BJ (cell line): Measurements from ENCODE around the gene TRAPPC6A. TPM values are rescaled to one million over a fixed set of nuclear protein-coding genes. Genes with fewer than 3 reads are reported as not detected.

Source experiments
- CTCF ChIA-PET: fragments of 350-600 bp; formaldehyde crosslinking; extraction: SDS; loops from one replicate; lab custom pipeline; 2021; ENCODE audit warnings: antibody characterized with exemption, inconsistent platforms; lab: Yijun Ruan, JAX
- POLR2A ChIA-PET: fragments of 300-600 bp; sonication (Branson Sonifier 250); formaldehyde crosslinking; extraction: SDS; loops from one replicate; lab custom pipeline; 2021; ENCODE audit warnings: antibody characterized with exemption; lab: Charles Lee
- DNase-seq: peaks from one replicate; pipeline ENCODE4 v3.0.0-alpha.2; 2011; ENCODE audit warnings: low read depth
- H3K27me3 ChIP-seq: 2 replicates; pipeline ENCODE4 v1.6.0; 2011; ENCODE audit warnings: low read length; ENCODE audit not compliant: control insufficient read depth, insufficient read depth
- H3K36me3 ChIP-seq: 2 replicates; pipeline ENCODE4 v1.5.1; 2011; ENCODE audit warnings: low read length; ENCODE audit not compliant: control insufficient read depth, insufficient read depth
- H3K4me3 ChIP-seq: 2 replicates; pipeline ENCODE4 v1.5.1; 2011; ENCODE audit warnings: low read depth, mild to moderate bottlenecking, control low read depth, low read length
- polyA plus RNA-seq: library from polyadenylated mRNA; depleted of rRNA; stranded (reverse); fragments of >200 nt; gene quantifications from 2 replicates; pipeline ENCODE4 v1.2.3, GENCODE V29; 2011
- TF ChIP-seq, protein P1 (sequence below): IDR thresholded peaks from 2 replicates; pipeline ENCODE4 v1.5.1; 2011; ENCODE audit warnings: low read depth, mild to moderate bottlenecking, control low read depth, inconsistent platforms, low read length, moderate library complexity; ENCODE audit not compliant: insufficient read depth

The TRAPPC6A gene
- polyA plus RNA-seq, 1 experiment = 15.0 TPM

GRCh38 chr19:45172611-45173208 lies 5.3 kb downstream of the TRAPPC6A start:
- Histone ChIP-seq H3K4me3 (no peak overlapping the region), H3K27me3 (no peaks in the 10 kb centered on the region), H3K36me3 (no peaks in the 10 kb centered on the region)
- TF ChIP-seq, protein P1, sequence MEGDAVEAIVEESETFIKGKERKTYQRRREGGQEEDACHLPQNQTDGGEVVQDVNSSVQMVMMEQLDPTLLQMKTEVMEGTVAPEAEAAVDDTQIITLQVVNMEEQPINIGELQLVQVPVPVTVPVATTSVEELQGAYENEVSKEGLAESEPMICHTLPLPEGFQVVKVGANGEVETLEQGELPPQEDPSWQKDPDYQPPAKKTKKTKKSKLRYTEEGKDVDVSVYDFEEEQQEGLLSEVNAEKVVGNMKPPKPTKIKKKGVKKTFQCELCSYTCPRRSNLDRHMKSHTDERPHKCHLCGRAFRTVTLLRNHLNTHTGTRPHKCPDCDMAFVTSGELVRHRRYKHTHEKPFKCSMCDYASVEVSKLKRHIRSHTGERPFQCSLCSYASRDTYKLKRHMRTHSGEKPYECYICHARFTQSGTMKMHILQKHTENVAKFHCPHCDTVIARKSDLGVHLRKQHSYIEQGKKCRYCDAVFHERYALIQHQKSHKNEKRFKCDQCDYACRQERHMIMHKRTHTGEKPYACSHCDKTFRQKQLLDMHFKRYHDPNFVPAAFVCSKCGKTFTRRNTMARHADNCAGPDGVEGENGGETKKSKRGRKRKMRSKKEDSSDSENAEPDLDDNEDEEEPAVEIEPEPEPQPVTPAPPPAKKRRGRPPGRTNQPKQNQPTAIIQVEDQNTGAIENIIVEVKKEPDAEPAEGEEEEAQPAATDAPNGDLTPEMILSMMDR = no peak
- no peak for DNase-seq
- CTCF ChIA-PET = interaction anchor here (1.7 kb wide), 1 partner anchor 14 kb away, joined by 3 read pairs; no protein-coding TSS in a partner anchor
- POLR2A ChIA-PET = no interaction called here

GRCh38 chr19:45172173-45172572 lies 5.9 kb downstream of the TRAPPC6A start:
- H3K27me3 ChIP-seq = no peaks in the 10 kb centered on the region
- CTCF ChIA-PET = interaction anchor here (1.7 kb wide), 1 partner anchor 14 kb away, joined by 3 read pairs; no protein-coding TSS in a partner anchor
- TF ChIP-seq, protein P1 = no peak
- H3K36me3 ChIP-seq = no peaks in the 10 kb centered on the region
- no peak overlapping the region for H3K4me3 ChIP-seq
- POLR2A ChIA-PET = no interaction called here
- no peak for DNase-seq

- Histone ChIP-seq H3K27me3 (no peaks in the 10 kb centered on the region), H3K36me3 (no peaks in the 10 kb centered on the region), H3K4me3 (no peak overlapping the region)
- POLR2A ChIA-PET = no interaction called here
- TF ChIP-seq, protein P1 = no peak
- CTCF ChIA-PET = no interaction called here
- DNase-seq = no peak
Measured at GRCh38 chr19:45171211-45171623, 6.8 kb downstream of the TRAPPC6A start.

- DNase-seq = no peak
- no peaks in the 10 kb centered on the region for H3K27me3 ChIP-seq
- TF ChIP-seq, protein P1 = no peak
- no peak overlapping the region for H3K4me3 ChIP-seq
- H3K36me3 ChIP-seq = no peaks in the 10 kb centered on the region
- ChIA-PET POLR2A (no interaction called here), CTCF (interaction anchor here (1.4 kb wide), 1 partner anchor 10 kb away, joined by 3 read pairs; the partner anchor contains the start of gene NKPD1)
Measured at GRCh38 chr19:45170146-45171106, 7.6 kb downstream of the TRAPPC6A start.

- Histone ChIP-seq H3K36me3 (no peaks in the 10 kb centered on the region), H3K4me3 (no peak overlapping the region), H3K27me3 (no peaks in the 10 kb centered on the region)
- CTCF ChIA-PET = interaction anchor here (1.4 kb wide), 1 partner anchor 9 kb away, joined by 3 read pairs; the partner anchor contains the start of gene NKPD1
- POLR2A ChIA-PET = interaction anchor here (1.0 kb wide), 1 partner anchor 9 kb away, joined by 3 read pairs; the partner anchor contains the start of gene TRAPPC6A
- TF ChIP-seq, protein P1 = no peak
- no peak for DNase-seq
Measured at GRCh38 chr19:45169602-45170001, 8.4 kb downstream of the TRAPPC6A start.
